Uterus (tissue), 4 donors: Measurements from ENCODE around the gene KRTAP5-3. TPM values are rescaled to one million over a fixed set of nuclear protein-coding genes. Genes with fewer than 3 reads are reported as not detected.
A peak's percentile ranks its signal among the peaks of the same experiment; 100 is the strongest.

Experiments used
- DNase-seq, 2 donors: peaks; one replicate each; pipeline ENCODE4 v3.0.0-alpha.2; 2019 to 2020
- H3K27ac ChIP-seq, 2 donors: fragments of 200-600 bp; sonication (generic); 1 replicate in 1 of 2; 2 replicates in 1 of 2; pipeline ENCODE4 v1.5.1; 2016 to 2018
- H3K27me3 ChIP-seq, 2 donors: fragments of 200-600 bp; sonication (generic); one replicate each; pipeline ENCODE4 v1.5.1; 2018 to 2019; ENCODE audit warnings: control low read depth in 1 of 2
- H3K36me3 ChIP-seq, 2 donors: fragments of 200-600 bp; sonication (generic); one replicate each; pipeline ENCODE4 v1.5.1; 2019; ENCODE audit warnings: control low read depth in 1 of 2
- H3K4me1 ChIP-seq, 2 donors: fragments of 200-600 bp; sonication (generic); one replicate each; pipeline ENCODE4 v1.5.1; 2018 to 2019; ENCODE audit warnings: control low read depth in 1 of 2
- H3K4me3 ChIP-seq, 2 donors: fragments of 200-600 bp; sonication (generic); 1 replicate in 1 of 2; 2 replicates in 1 of 2; pipeline ENCODE4 v1.5.1; 2018 to 2019; ENCODE audit warnings: mild to moderate bottlenecking in 1 of 2
- H3K9me3 ChIP-seq, 2 donors: fragments of 200-600 bp; sonication (generic); one replicate each; pipeline ENCODE4 v1.5.1; 2019; ENCODE audit warnings: control low read depth in 1 of 2
- CTCF ChIP-seq, 4 experiments: fragments of 200-600 bp in 2 of 4; fragments of 450-650 bp in 2 of 4; sonication (generic) in 2 of 4; IDR thresholded peaks; one replicate each; pipeline ENCODE4 v1.5.1; 2016 to 2019; ENCODE audit warnings: antibody characterized with exemption in 4 of 4, mild to moderate bottlenecking in 2 of 4, moderate library complexity in 1 of 4
- POLR2A ChIP-seq, 2 donors: fragments of 450-650 bp; IDR thresholded peaks; one replicate each; pipeline ENCODE4 v1.6.1; 2016; ENCODE audit warnings: antibody characterized with exemption in 2 of 2, mild to moderate bottlenecking in 1 of 2, moderate library complexity in 1 of 2
- intact Hi-C: fragments of 100-400 bp; cut with DNase I; formaldehyde crosslinking; loops from one replicate; pipeline ENCODE4 v1.15.1; 2023; ENCODE audit warnings: low total_unique reads
- total RNA-seq, 4 donors: library from RNA; depleted of rRNA in 3 of 4; stranded (reverse); fragments of >200 nt in 3 of 4; gene quantifications; one replicate each; pipeline versions ENCODE4 v1.1.0 to v1.2.4, GENCODE V29; 2014 to 2023
- donor health status: DM: yes; HTN: yes; CAD: no.

Gene KRTAP5-3
- total RNA-seq, 4 donors from 2014 or later, result not detected

GRCh38 chr11:1639666-1640065 is 31.4 kb upstream of the KRTAP5-3 start:
- no peak for DNase-seq
- H3K36me3 ChIP-seq, result no peaks in the 10 kb centered on the region
- intact Hi-C loops, result no loop called here

GRCh38 chr11:1639102-1639620 is 30.9 kb upstream of the KRTAP5-3 start:
- Histone ChIP-seq H3K4me1 (no peaks in the 10 kb centered on the region), H3K4me3 (no peak overlapping the region), H3K9me3 (no peaks in the 10 kb centered on the region), H3K27me3 (no peaks in the 10 kb centered on the region), H3K27ac (no peak overlapping the region), H3K36me3 (no peaks in the 10 kb centered on the region)
- DNase-seq, result peak in 1 of 2 donors; percentile 39
- intact Hi-C loops, result no loop called here
- TF ChIP-seq POLR2A (IDR thresholded peaks at IDR 0.05) (no peak), CTCF (IDR thresholded peaks at IDR 0.05) (no peak)

More at GRCh38 chr11:1639666-1640065, 31.4 kb upstream of the KRTAP5-3 start:
- H3K9me3 ChIP-seq, result no peaks in the 10 kb centered on the region
- no peaks in the 10 kb centered on the region for H3K4me1 ChIP-seq
- H3K27me3 ChIP-seq, result no peaks in the 10 kb centered on the region
- H3K4me3 ChIP-seq, result no peak overlapping the region
- TF ChIP-seq CTCF (IDR thresholded peaks at IDR 0.05) (no peak), POLR2A (IDR thresholded peaks at IDR 0.05) (no peak)
- no peak overlapping the region for H3K27ac ChIP-seq

GRCh38 chr11:1638344-1638743 is 30.1 kb upstream of the KRTAP5-3 start:
- H3K27me3 ChIP-seq, result no peaks in the 10 kb centered on the region
- intact Hi-C loops, result no loop called here
- no peaks in the 10 kb centered on the region for H3K36me3 ChIP-seq
- H3K27ac ChIP-seq, result no peak overlapping the region
- H3K4me1 ChIP-seq, result no peaks in the 10 kb centered on the region
- TF ChIP-seq POLR2A (IDR thresholded peaks at IDR 0.05) (no peak), CTCF (IDR thresholded peaks at IDR 0.05) (no peak)
- no peak for DNase-seq
- H3K4me3 ChIP-seq, result no peak overlapping the region
- no peaks in the 10 kb centered on the region for H3K9me3 ChIP-seq

- H3K27me3 ChIP-seq, result no peaks in the 10 kb centered on the region
Measured at GRCh38 chr11:1637628-1638027, 29.4 kb upstream of the KRTAP5-3 start.

More at GRCh38 chr11:1637628-1638027, 29.4 kb upstream of the KRTAP5-3 start:
- Histone ChIP-seq H3K36me3 (no peaks in the 10 kb centered on the region), H3K4me3 (no peak overlapping the region), H3K4me1 (no peaks in the 10 kb centered on the region), H3K27ac (no peak overlapping the region), H3K9me3 (no peaks in the 10 kb centered on the region)
- intact Hi-C loops, result no loop called here
- TF ChIP-seq POLR2A (IDR thresholded peaks at IDR 0.05), result no peak
- TF ChIP-seq CTCF (IDR thresholded peaks at IDR 0.05), result no peak
- no peak for DNase-seq
